ENCODE results near the gene ZBED2.

The ZBED2 gene

DNA sequence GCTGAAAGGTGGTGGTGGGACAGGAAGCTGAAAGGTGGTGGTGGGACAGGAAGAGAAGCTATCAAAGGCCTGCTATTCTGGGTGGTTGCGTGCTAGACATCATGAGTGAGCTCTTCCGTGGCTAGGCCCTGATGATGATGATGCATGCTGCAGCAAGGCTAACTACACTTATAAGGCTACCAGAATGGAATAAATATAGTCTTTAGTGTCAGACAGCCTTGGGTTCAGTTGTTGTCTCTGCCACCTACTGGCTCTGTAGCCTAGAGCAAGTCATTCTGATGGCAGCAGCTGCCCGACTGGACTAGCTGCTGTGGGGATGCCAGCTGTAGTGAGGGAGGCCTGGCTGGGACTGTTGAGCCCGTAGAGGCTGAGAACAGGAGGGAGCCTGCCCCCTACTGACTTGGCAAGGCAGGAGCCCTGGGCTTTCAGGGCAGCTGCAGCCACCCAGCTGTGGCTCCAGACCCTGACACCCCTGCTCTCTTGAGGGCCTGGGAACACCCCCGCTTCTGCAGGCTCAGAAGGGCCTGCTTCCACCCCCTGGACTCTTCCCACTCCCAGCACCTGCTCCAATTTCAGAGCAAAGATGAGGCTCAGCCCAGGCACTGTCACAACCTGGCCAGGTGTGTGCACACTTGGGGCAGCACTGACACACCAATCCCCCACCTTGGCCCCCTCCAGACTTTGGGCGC lies 21.4 kb upstream of the ZBED2 start:
- H3K27me3 ChIP-seq (ENCODE audit: control insufficient read depth, insufficient read depth, low read length): no peaks in the 10 kb centered on the region
- no peaks in the 10 kb centered on the region for H3K4me1 ChIP-seq (ENCODE audit: control insufficient read depth, insufficient read depth, low read length)
- no peak overlapping the region for H3K9ac ChIP-seq (ENCODE audit: low read length)
- no peak overlapping the region for H3K27ac ChIP-seq (ENCODE audit: low read depth, low read length)
- no peak overlapping the region for H3K4me3 ChIP-seq (ENCODE audit: low read length)
- no peaks in the 10 kb centered on the region for H3K36me3 ChIP-seq (ENCODE audit: control insufficient read depth, insufficient read depth, low read length)

DNA sequence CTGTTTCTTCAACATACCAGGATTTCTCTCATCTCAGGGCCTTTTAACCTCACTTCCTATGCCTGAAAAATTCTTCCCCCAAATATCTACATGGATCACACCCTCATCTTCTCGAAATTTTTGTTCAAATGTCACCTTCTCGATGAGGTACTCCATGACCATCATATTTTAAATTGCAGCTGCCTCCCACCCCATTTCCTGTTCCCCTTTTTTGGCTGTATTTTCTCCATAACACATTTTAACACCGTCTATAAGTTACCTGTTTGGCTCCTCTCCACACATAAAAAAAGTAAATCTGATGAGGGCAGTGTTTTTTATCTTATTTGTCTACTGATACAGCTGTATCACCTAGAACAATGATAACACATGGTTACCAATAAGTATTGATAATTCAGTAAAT lies 20.7 kb upstream of the ZBED2 start:
- H3K27me3 ChIP-seq (ENCODE audit: control insufficient read depth, insufficient read depth, low read length): no peaks in the 10 kb centered on the region
- H3K27ac ChIP-seq (ENCODE audit: low read depth, low read length): no peak overlapping the region
- H3K4me1 ChIP-seq (ENCODE audit: control insufficient read depth, insufficient read depth, low read length): no peaks in the 10 kb centered on the region
- H3K4me3 ChIP-seq (ENCODE audit: low read length): no peak overlapping the region
- H3K36me3 ChIP-seq (ENCODE audit: control insufficient read depth, insufficient read depth, low read length): no peaks in the 10 kb centered on the region
- no peak overlapping the region for H3K9ac ChIP-seq (ENCODE audit: low read length)

DNA sequence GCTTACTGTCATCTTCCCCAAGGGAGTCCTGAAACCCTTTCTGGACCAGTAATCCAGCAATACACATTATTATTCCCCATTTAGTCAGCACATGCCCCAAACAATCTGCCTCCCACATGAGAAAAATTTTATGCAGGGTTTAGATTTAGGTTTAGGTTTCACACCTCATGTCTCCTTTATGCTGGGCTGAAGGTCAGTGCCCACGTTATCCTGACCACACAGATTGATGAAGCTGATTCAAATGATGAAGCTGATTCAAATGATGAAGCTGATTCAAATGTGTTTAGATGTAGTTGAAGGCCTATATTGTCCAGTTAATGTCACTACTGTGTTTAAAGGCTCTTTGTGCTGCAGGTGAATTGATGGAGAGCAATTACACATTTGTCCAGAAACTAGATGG lies 18.1 kb upstream of the ZBED2 start:
- Histone ChIP-seq H3K9ac (ENCODE audit: low read length) (no peak overlapping the region), H3K4me3 (ENCODE audit: low read length) (no peak overlapping the region), H3K36me3 (ENCODE audit: control insufficient read depth, insufficient read depth, low read length) (no peaks in the 10 kb centered on the region), H3K27me3 (ENCODE audit: control insufficient read depth, insufficient read depth, low read length) (no peaks in the 10 kb centered on the region), H3K27ac (ENCODE audit: low read depth, low read length) (no peak overlapping the region), H3K4me1 (ENCODE audit: control insufficient read depth, insufficient read depth, low read length) (no peaks in the 10 kb centered on the region)

DNA sequence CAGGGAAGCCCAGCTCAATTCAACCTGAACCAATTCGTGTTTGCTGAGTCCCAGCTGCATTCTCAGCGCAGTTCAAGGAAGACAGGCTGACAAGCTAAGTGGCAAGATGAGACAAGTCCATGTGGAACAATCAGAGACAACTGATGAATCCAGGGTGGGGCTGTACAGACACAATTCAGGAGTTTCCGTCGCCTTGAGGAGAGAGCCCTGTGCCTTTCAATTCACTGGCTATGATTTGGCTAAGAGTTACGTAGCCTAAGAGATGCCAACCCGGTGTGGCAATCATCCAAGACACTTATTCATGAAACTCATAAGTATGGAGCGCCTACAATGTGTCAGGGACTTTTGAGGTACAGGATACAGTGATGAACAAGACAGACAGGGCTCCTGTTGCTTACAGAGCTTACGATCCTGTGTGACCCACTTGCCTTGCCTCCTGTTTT lies 15.5 kb upstream of the ZBED2 start:
- Histone ChIP-seq H3K4me3 (ENCODE audit: low read length) (no peak overlapping the region), H3K27ac (ENCODE audit: low read depth, low read length) (no peak overlapping the region), H3K27me3 (ENCODE audit: control insufficient read depth, insufficient read depth, low read length) (no peaks in the 10 kb centered on the region), H3K4me1 (ENCODE audit: control insufficient read depth, insufficient read depth, low read length) (no peaks in the 10 kb centered on the region), H3K36me3 (ENCODE audit: control insufficient read depth, insufficient read depth, low read length) (no peaks in the 10 kb centered on the region), H3K9ac (ENCODE audit: low read length) (no peak overlapping the region)

DNA sequence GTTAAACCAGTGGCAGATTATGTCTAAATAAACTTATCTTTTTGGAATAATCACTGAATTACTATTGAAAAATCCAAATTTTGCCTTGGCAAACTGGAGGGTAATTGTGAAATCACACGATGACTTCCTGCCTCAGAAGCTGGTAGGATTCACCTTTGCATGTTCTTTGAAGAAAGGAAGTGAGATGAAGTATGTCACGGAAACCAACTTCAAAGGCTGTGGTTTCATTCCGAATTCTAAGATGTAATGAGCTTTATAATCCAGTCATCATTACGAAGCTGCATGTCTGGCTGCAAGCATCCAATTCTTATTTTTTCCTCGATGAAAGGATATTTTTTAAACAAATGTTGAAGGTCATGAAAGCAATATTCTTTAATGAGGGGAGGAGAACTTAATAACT lies 15.0 kb upstream of the ZBED2 start:
- Histone ChIP-seq H3K27me3 (ENCODE audit: control insufficient read depth, insufficient read depth, low read length) (no peaks in the 10 kb centered on the region), H3K36me3 (ENCODE audit: control insufficient read depth, insufficient read depth, low read length) (no peaks in the 10 kb centered on the region), H3K4me1 (ENCODE audit: control insufficient read depth, insufficient read depth, low read length) (no peaks in the 10 kb centered on the region), H3K27ac (ENCODE audit: low read depth, low read length) (no peak overlapping the region), H3K9ac (ENCODE audit: low read length) (no peak overlapping the region), H3K4me3 (ENCODE audit: low read length) (no peak overlapping the region)

DNA sequence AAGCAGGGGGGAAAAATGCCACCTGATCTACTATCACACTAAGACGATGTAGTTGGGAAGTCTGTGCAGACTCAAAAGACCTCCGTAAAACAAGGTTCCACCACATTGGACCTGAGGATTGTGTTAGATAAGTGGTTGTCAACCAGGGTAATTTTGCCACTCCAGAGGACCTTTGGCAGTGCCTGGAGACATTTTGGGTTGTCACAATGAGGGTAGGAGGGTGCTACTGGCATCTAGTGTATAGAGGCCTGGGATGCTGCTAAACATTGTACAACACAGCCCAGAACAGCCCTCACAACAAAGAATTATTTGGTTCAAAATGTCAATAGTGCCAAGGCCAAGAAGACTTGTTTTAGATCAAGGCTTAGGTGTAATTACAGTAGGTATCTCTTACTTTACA lies 14.6 kb upstream of the ZBED2 start:
- Histone ChIP-seq H3K36me3 (ENCODE audit: control insufficient read depth, insufficient read depth, low read length) (no peaks in the 10 kb centered on the region), H3K27me3 (ENCODE audit: control insufficient read depth, insufficient read depth, low read length) (no peaks in the 10 kb centered on the region), H3K9ac (ENCODE audit: low read length) (no peak overlapping the region), H3K4me1 (ENCODE audit: control insufficient read depth, insufficient read depth, low read length) (no peaks in the 10 kb centered on the region), H3K4me3 (ENCODE audit: low read length) (no peak overlapping the region), H3K27ac (ENCODE audit: low read depth, low read length) (no peak overlapping the region)

DNA sequence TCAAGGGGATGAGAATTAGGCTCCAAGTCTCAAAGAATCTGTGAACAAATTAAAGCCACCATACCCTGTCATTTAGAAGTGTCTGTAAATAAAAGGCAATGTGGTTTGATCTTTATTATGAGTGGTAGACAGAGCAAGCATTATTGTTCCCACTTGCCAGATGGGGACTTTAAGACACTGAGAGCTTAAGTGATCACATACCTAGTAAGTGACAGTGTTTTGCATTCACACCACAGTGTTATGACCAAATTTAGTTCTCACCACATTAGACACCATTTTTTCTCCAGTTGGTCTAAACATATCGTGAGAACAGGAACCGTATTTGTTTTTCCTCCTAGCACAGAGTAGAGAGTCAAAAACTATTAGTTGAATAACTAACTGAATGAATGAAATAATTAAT lies 13.2 kb upstream of the ZBED2 start:
- Histone ChIP-seq H3K4me1 (ENCODE audit: control insufficient read depth, insufficient read depth, low read length) (no peaks in the 10 kb centered on the region), H3K27ac (ENCODE audit: low read depth, low read length) (no peak overlapping the region), H3K4me3 (ENCODE audit: low read length) (no peak overlapping the region), H3K27me3 (ENCODE audit: control insufficient read depth, insufficient read depth, low read length) (no peaks in the 10 kb centered on the region), H3K9ac (ENCODE audit: low read length) (no peak overlapping the region), H3K36me3 (ENCODE audit: control insufficient read depth, insufficient read depth, low read length) (no peaks in the 10 kb centered on the region)

DNA sequence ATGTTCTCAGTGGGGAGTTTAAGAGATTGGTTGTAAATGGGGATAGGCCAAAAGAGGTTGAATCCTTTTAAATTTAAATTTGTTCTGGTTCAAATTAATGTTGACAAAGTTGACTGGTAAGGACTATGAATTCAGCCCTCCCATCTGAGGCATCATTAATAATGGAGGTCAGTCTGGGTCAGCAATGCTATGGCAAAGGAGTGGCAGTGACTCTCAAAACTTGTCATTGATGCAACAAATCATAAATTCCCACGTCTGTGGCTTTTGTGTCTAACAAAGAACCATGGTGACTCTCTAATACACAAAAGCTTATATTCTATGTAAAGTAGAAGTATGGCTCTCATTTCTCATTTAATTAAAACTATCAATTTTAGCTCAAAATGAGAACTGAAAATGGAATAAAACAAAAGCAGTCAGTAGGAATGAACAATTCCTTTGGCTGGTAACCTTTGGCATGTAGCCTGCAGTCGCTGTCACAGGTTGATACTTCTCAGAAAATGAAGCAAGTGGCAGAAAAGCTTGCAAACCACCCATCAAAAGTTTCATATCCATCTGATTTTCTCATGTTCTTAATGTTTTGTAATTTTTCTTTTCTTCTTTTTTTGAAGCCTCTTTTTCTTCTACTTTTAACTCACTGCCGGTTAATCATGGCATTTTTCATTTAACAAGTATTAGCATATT lies 12.2 kb upstream of the ZBED2 start:
- Histone ChIP-seq H3K27me3 (ENCODE audit: control insufficient read depth, insufficient read depth, low read length) (no peaks in the 10 kb centered on the region), H3K4me3 (ENCODE audit: low read length) (no peak overlapping the region), H3K36me3 (ENCODE audit: control insufficient read depth, insufficient read depth, low read length) (no peaks in the 10 kb centered on the region), H3K4me1 (ENCODE audit: control insufficient read depth, insufficient read depth, low read length) (no peaks in the 10 kb centered on the region), H3K27ac (ENCODE audit: low read depth, low read length) (no peak overlapping the region), H3K9ac (ENCODE audit: low read length) (no peak overlapping the region)

DNA sequence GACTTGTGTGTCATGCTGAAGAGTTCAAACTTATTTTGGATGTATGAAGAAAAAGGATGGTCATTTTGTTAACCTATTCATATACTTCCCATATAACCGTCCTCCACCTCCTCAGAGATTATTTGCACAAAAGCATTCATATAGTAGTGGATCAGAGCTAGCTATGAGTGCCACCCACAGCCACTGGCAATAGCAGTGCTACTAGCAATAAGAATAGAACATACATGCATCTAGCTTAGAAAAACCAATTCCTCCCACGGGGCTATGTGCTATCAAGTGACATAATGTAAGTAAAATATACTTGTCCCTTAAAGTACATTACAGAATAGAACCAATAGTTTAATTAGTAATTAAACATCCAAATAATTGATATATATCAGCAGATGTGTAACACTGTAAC lies 10.3 kb upstream of the ZBED2 start:
- no peaks in the 10 kb centered on the region for H3K4me1 ChIP-seq (ENCODE audit: control insufficient read depth, insufficient read depth, low read length)
- no peak overlapping the region for H3K4me3 ChIP-seq (ENCODE audit: low read length)
- no peak overlapping the region for H3K27ac ChIP-seq (ENCODE audit: low read depth, low read length)
- no peaks in the 10 kb centered on the region for H3K27me3 ChIP-seq (ENCODE audit: control insufficient read depth, insufficient read depth, low read length)
- no peaks in the 10 kb centered on the region for H3K36me3 ChIP-seq (ENCODE audit: control insufficient read depth, insufficient read depth, low read length)
- no peak overlapping the region for H3K9ac ChIP-seq (ENCODE audit: low read length)

DNA sequence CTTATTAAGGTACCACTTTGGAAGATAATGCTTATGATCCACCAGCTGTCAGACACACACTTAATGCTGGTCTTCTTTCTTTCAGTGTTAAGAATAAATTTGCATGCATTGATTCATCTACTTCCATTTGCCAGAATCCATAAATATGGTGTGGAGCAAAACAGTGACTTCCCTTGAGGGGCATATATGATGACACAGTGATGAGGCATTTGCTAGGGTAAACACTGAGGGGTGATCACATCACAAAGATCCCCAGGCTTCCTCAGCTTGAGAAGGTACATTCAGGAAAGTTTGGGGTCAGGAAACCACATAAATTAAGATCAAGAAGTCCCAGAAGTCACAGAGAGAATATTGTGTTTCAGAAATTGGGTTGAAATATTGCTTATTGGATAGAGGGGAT lies 9.9 kb upstream of the ZBED2 start:
- Histone ChIP-seq H3K9ac (ENCODE audit: low read length) (no peak overlapping the region), H3K27ac (ENCODE audit: low read depth, low read length) (no peak overlapping the region), H3K36me3 (ENCODE audit: control insufficient read depth, insufficient read depth, low read length) (no peaks in the 10 kb centered on the region), H3K27me3 (ENCODE audit: control insufficient read depth, insufficient read depth, low read length) (no peaks in the 10 kb centered on the region), H3K4me1 (ENCODE audit: control insufficient read depth, insufficient read depth, low read length) (no peaks in the 10 kb centered on the region), H3K4me3 (ENCODE audit: low read length) (no peak overlapping the region)

DNA sequence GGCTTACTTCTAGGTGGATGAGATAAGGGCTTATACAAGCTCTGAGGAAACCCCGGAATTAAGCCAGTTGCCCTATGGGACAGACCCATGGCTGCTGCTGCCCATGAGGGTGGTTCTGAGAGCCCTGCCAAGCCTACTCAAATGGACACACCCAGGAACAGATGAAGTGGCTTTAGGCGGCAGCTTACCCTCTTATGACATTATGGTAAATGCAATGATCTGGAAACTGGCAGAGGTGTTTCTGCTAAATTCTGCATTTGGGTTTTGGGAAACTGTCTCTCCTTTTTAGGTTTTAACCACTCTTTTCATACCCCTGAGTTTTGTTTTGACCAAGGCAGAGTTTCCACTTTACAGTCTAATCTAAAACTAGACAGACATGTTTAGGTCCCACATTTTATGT lies 9.0 kb upstream of the ZBED2 start:
- Histone ChIP-seq H3K4me1 (ENCODE audit: control insufficient read depth, insufficient read depth, low read length) (no peaks in the 10 kb centered on the region), H3K36me3 (ENCODE audit: control insufficient read depth, insufficient read depth, low read length) (no peaks in the 10 kb centered on the region), H3K4me3 (ENCODE audit: low read length) (no peak overlapping the region), H3K27ac (ENCODE audit: low read depth, low read length) (no peak overlapping the region), H3K27me3 (ENCODE audit: control insufficient read depth, insufficient read depth, low read length) (no peaks in the 10 kb centered on the region), H3K9ac (ENCODE audit: low read length) (no peak overlapping the region)

DNA sequence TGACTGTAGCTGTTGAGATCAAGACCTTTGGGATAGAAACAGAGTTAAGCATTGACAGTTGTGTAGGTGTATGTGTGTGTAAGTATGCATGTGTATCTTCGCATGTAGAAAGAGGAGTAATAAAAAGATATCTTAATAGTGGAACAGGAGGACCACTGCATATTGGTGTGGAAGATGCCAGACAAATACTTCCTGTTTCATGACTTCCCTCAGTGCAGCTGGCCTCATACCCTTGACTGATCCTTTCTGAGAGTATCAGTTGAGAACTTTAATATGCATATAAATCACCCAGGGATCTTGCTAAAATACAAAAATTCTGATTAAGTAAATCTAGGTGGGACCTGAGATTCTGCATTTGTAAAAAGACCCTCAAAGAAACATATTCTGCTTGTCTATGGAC lies 8.5 kb upstream of the ZBED2 start:
- H3K4me3 ChIP-seq (ENCODE audit: low read length): no peak overlapping the region
- no peak overlapping the region for H3K9ac ChIP-seq (ENCODE audit: low read length)
- no peaks in the 10 kb centered on the region for H3K4me1 ChIP-seq (ENCODE audit: control insufficient read depth, insufficient read depth, low read length)
- H3K27ac ChIP-seq (ENCODE audit: low read depth, low read length): no peak overlapping the region
- H3K27me3 ChIP-seq (ENCODE audit: control insufficient read depth, insufficient read depth, low read length): no peaks in the 10 kb centered on the region
- H3K36me3 ChIP-seq (ENCODE audit: control insufficient read depth, insufficient read depth, low read length): no peaks in the 10 kb centered on the region

DNA sequence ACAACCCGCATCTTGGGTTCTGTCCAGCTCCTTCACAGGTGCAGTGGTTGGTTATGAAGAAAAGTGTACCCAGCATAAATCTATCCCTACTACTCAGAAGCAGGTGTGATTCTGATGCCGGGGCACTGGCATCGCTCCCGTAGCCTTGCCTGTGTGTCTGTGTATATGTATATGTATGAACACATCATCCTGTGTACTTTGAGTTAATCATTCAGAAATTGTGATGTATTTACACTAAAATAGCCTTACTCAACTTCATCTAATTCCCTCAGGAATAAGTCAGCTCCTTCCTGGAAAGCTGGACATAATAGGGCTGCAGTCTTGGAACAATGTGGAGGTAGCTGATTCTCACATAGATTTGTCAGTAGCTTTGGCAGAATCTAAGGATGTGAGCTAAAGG lies 6.7 kb upstream of the ZBED2 start:
- no peaks in the 10 kb centered on the region for H3K4me1 ChIP-seq (ENCODE audit: control insufficient read depth, insufficient read depth, low read length)
- no peaks in the 10 kb centered on the region for H3K27me3 ChIP-seq (ENCODE audit: control insufficient read depth, insufficient read depth, low read length)
- H3K27ac ChIP-seq (ENCODE audit: low read depth, low read length): no peak overlapping the region
- H3K36me3 ChIP-seq (ENCODE audit: control insufficient read depth, insufficient read depth, low read length): no peaks in the 10 kb centered on the region
- H3K9ac ChIP-seq (ENCODE audit: low read length): no peak overlapping the region
- no peak overlapping the region for H3K4me3 ChIP-seq (ENCODE audit: low read length)

Data from rectal smooth muscle tissue (tissue), 1 donor.